ENCODE measurements around the gene VPREB3. TPM values are rescaled to one million over a fixed set of nuclear protein-coding genes. Genes with fewer than 3 reads are reported as not detected.

Gene VPREB3
- total RNA-seq, 3 donors from 2014 or later (not counting 1 experiment from before 2014, with no cell fraction given), result not detected

GRCh38 chr22:23801238-23801821 is 47.1 kb upstream of the VPREB3 start:
- no peak overlapping the region for H3K4me3 Mint-ChIP-seq
- no peaks in the 10 kb centered on the region for H3K27me3 ChIP-seq (ENCODE audit: control insufficient read depth, insufficient read depth, low read length)
- H3K27ac ChIP-seq (ENCODE audit: low read length), result peak overlapping the region; percentile 57
- peaks cover 23% of the 10 kb centered on the region for H3K4me1 ChIP-seq (ENCODE audit: control insufficient read depth, insufficient read depth, low read length)
- H3K36me3 ChIP-seq (ENCODE audit: control insufficient read depth, insufficient read depth, low read length), result peaks cover 60% of the 10 kb centered on the region
- DNase-seq (no peak), ATAC-seq (no peak)
- H3K27ac Mint-ChIP-seq, result no peak overlapping the region
- no peaks in the 10 kb centered on the region for H3K9me3 ChIP-seq (ENCODE audit: control insufficient read depth, insufficient read depth, low read length)
- H3K4me1 Mint-ChIP-seq, result peaks cover 0 to 10% of the 10 kb centered on the region in 2 donors
- H3K9me3 Mint-ChIP-seq, result no peaks in the 10 kb centered on the region
- H3K4me3 ChIP-seq (ENCODE audit: low read length), result no peak overlapping the region
- intact Hi-C loops (cut with micrococcal nuclease), result no loop called here
- no peaks in the 10 kb centered on the region for H3K36me3 Mint-ChIP-seq
- no peaks in the 10 kb centered on the region for H3K27me3 Mint-ChIP-seq (ENCODE audit: low read depth in 2 of 2)
- 90% methylated on average over 11 of the region's 11 CpGs for whole genome bisulfite sequencing (ENCODE audit: insufficient coverage)
- TF ChIP-seq CTCF (IDR thresholded peaks at IDR 0.05), result no peak

GRCh38 chr22:23800297-23801237 is 46.3 kb upstream of the VPREB3 start:
- no peak for DNase-seq
- no peak overlapping the region for H3K4me3 ChIP-seq (ENCODE audit: low read length)
- no peaks in the 10 kb centered on the region for H3K27me3 ChIP-seq (ENCODE audit: control insufficient read depth, insufficient read depth, low read length)
- Mint-ChIP-seq H3K9me3 (no peaks in the 10 kb centered on the region), H3K27ac (no peak overlapping the region), H3K4me3 (no peak overlapping the region), H3K4me1 (peaks cover 0 to 11% of the 10 kb centered on the region in 2 donors), H3K27me3 (ENCODE audit: low read depth in 2 of 2) (no peaks in the 10 kb centered on the region), H3K36me3 (no peaks in the 10 kb centered on the region)
- H3K36me3 ChIP-seq (ENCODE audit: control insufficient read depth, insufficient read depth, low read length), result peaks cover 60% of the 10 kb centered on the region
- 78% methylated on average over 18 of the region's 18 CpGs for WGBS (ENCODE audit: insufficient coverage)
- peak overlapping the region; percentile 57 for H3K27ac ChIP-seq (ENCODE audit: low read length)
- intact Hi-C loops (cut with micrococcal nuclease), result no loop called here
- peaks cover 23% of the 10 kb centered on the region for H3K4me1 ChIP-seq (ENCODE audit: control insufficient read depth, insufficient read depth, low read length)
- no peak for ATAC-seq
- TF ChIP-seq CTCF (IDR thresholded peaks at IDR 0.05), result no peak
- no peaks in the 10 kb centered on the region for H3K9me3 ChIP-seq (ENCODE audit: control insufficient read depth, insufficient read depth, low read length)

- H3K4me3 ChIP-seq (ENCODE audit: low read length), result no peak overlapping the region
- TF ChIP-seq CTCF (IDR thresholded peaks at IDR 0.05), result no peak
- H3K27me3 ChIP-seq (ENCODE audit: control insufficient read depth, insufficient read depth, low read length), result no peaks in the 10 kb centered on the region
- no peak overlapping the region for H3K27ac ChIP-seq (ENCODE audit: low read length)
- Mint-ChIP-seq H3K27ac (no peak overlapping the region), H3K4me3 (no peak overlapping the region), H3K27me3 (ENCODE audit: low read depth in 2 of 2) (no peaks in the 10 kb centered on the region), H3K9me3 (no peaks in the 10 kb centered on the region), H3K36me3 (peaks cover 6% of the 10 kb centered on the region), H3K4me1 (peaks cover 18 to 19% of the 10 kb centered on the region in 2 donors)
- H3K4me1 ChIP-seq (ENCODE audit: control insufficient read depth, insufficient read depth, low read length), result peaks cover 13% of the 10 kb centered on the region
- DNase-seq (no peak), ATAC-seq (no peak)
- intact Hi-C loops (cut with micrococcal nuclease), result no loop called here
- H3K36me3 ChIP-seq (ENCODE audit: control insufficient read depth, insufficient read depth, low read length), result peaks cover 51% of the 10 kb centered on the region
- H3K9me3 ChIP-seq (ENCODE audit: control insufficient read depth, insufficient read depth, low read length), result no peaks in the 10 kb centered on the region
- WGBS (ENCODE audit: insufficient coverage), result 87% methylated on average over 5 of the region's 5 CpGs
Observed at GRCh38 chr22:23796461-23796860, 42.2 kb upstream of the VPREB3 start.
